GM18520 (cell line): ENCODE results near the gene BACE2.
"Not testable (repeated sequence)": the region's sequence is repeated elsewhere in the genome, so short reads cannot be mapped to it uniquely, and the experiment has no call there.

Experiments
- ATAC-seq: cut with Tn5 transposase; IDR thresholded peaks from one replicate; pipeline ENCODE4 v1.9.1; 2021; ENCODE audit not compliant: unreplicated experiment

Gene BACE2

GRCh38 chr21:41182547-41182946, 14.6 kb downstream of the BACE2 start:
- no peak for ATAC-seq

DNA sequence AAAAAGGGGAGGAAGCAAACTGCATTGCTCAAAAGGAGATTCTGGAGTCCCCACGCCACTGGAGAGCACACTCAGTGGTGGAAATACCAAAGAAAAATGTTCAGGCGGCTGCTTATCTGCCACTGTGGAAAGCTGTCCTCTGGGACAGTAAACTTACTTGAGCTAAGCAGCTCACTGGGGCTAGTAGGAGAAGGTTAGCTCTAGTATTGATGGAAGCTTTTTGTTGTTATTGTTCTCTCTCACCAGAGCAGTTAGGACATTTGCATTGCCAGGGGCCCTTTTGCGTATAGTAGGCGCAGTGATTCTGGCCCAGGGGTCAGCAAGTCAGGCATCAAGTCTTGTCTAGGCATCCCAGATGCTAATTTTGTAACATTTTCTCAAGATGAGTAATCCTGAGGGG, 15.6 kb downstream of the BACE2 start:
- no peak for ATAC-seq

- ATAC-seq = no peak
These were observed 17.8 kb downstream of the BACE2 start for GRCh38 chr21:41185802-41186201.

GRCh38 chr21:41186755-41187536, 19.0 kb downstream of the BACE2 start:
- no peak for ATAC-seq

GRCh38 chr21:41187537-41188025, 19.6 kb downstream of the BACE2 start:
- ATAC-seq = no peak

- ATAC-seq = no peak
These were observed 20.7 kb downstream of the BACE2 start for GRCh38 chr21:41188486-41189149.

DNA sequence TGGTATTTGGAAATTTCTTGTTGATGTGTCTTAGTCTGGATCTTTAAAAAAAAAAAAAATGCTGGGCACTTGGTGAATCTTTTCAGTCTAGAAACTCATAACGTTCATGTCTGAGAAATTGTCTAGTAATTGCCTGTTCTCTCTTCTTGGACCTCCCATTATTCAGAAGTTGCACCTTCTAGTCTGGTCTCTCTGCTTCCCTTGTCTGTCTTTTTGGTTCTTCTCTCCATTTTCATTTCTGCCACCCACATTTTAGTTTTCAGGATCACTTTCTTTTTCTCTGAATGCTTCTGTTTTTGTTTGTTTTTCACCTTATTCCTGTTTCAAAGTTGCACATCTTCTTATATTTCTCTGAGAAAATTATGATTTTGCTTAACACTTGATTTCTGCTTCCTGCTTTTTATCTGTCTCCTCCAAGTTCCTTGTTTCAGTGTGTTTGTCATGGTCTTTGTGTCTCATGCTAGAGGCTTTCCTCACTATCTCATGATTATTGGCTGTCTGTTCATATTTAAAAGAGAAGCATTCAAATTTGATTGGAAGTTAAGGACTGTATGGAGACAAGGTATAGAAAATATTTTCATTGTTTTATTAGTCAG, 21.3 kb downstream of the BACE2 start:
- ATAC-seq = no peak

GRCh38 chr21:41192552-41192951, 24.6 kb downstream of the BACE2 start:
- ATAC-seq = not testable (repeated sequence)

DNA sequence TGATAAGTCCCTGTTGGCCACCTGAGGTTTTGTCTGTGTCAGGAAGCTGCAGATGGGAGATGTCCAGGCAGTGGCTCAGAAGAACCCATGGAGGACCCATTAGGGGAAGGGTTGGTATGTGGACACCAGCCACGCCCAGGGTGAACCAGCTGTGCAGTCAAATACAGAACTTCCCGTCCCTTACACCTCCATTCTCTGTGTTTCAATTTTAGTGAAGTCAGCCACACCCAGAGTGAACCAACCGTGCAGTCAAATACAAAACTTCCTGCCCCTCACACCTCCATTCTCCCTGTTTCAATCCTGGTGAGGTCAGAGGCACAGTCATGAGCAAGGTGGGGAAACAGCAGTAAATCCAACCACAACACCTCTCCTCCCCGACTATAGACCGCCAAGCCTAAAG, 27.4 kb downstream of the BACE2 start:
- ATAC-seq = no peak

- ATAC-seq = no peak
These were observed 29.0 kb downstream of the BACE2 start for GRCh38 chr21:41196993-41197392.

DNA sequence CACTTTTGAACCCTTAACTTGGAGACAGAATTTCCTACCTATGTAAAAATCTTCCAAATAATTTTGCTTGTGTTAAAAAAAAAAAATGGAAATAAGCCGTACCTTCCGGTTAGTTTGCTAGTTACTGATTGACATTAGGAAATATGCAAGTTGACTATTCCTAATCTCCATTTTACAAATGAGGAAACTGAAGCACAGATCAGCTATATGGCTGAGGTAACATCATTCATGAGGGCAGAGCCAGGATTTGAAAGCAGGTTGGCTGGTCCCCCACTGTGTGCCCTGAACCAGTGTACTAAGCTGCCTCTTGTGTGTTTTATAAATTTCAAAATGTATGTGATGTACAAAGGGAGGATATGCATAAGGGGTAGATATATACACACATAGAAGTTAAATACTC, 29.6 kb downstream of the BACE2 start:
- ATAC-seq = no peak

GRCh38 chr21:41198647-41199046, 30.7 kb downstream of the BACE2 start:
- not testable (repeated sequence) for ATAC-seq

- ATAC-seq = no peak
These were observed 31.2 kb downstream of the BACE2 start for GRCh38 chr21:41199123-41199522.

DNA sequence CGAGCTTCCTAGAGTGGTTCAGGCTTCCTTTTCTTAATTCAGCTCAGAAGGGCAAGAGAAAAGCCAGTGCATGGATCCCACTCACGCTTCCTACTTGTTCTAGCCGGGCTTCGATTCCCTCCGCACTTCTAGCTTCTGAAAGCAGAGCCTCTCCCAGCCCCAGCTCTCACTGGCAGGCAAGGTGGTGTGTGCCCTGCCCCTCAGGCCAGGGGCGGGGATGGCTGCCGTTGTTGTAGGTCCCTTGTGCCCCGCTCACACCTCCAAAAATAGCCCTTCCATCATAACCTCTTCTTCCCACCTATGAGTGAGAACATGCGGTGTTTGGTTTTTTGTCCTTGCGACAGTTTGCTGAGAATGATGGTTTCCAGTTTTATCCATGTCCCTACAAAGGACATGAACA, 31.6 kb downstream of the BACE2 start:
- ATAC-seq = no peak

- no peak for ATAC-seq
These were observed 33.4 kb downstream of the BACE2 start for GRCh38 chr21:41201385-41201784.

GRCh38 chr21:41204736-41205135, 36.8 kb downstream of the BACE2 start:
- no peak for ATAC-seq

GRCh38 chr21:41207401-41208375, 39.7 kb downstream of the BACE2 start:
- no peak for ATAC-seq

DNA sequence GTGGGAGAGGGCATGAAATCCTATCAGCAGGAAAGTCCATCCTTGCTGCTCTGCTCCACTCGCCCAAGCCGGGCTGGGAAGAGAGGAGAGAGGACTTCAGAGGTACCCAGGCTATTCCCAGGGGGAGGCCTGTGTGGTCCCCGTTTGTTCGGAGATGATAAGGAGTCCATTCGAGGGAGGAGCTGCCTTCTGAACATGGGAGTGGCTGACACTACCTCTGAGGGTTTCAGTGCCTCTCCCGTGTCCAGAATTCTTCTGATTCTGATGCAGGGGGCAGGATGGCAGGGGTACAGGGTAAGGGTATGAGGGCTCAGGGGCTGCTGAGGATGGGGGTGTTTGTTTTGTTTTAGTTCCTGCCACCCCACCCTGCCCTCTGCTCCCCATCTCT, 40.4 kb downstream of the BACE2 start:
- no peak for ATAC-seq

DNA sequence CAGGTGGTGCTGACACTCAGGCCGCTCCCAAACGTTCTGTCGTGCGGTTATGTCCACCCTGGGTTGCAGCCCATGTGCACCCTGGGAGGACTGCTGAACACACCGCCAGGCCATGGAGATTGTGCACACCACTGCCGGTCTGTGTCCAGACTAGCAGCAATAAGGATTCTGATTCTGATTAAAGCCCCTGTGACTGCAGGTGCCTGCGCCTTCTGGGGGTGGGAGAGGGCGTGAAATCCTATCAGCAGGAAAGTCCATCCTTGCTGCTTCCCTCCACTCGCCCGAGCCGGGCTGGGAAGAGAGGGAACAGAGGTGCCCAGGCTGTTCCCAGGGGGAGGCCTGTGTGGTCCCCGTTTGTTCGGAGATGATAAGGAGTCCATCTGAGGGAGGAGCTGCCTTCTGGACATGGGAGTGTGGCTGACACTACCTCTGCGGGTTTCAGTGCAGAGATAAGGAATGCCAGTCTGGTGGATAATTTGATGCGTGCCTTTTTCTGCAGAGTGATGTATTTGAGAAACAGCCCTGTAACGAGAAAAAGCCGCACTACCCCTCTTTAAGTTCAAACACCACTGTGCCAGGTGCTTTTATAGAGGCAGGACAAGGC, 41.2 kb downstream of the BACE2 start:
- no peak for ATAC-seq

GRCh38 chr21:41210426-41211059, 42.6 kb downstream of the BACE2 start:
- ATAC-seq = no peak
